ENCODE results near the gene TMEM184B.

The TMEM184B gene

GRCh38 chr22:38214302-38215056, 58.3 kb downstream of the TMEM184B start:
- no peak for ATAC-seq
- TF ChIP-seq PPARA (CRISPR knock-in tag; IDR thresholded peaks at IDR 0.05; ENCODE audit: borderline replicate concordance) (no peak), ZNF70 (CRISPR knock-in tag; IDR thresholded peaks at IDR 0.05) (no peak), CREB5 (CRISPR knock-in tag; IDR thresholded peaks at IDR 0.05; ENCODE audit: low read depth) (no peak)

- no peak for ATAC-seq
- no peak for TF ChIP-seq CSRNP3 (CRISPR knock-in tag; IDR thresholded peaks at IDR 0.05)
- no peak for TF ChIP-seq ZNF70 (CRISPR knock-in tag; IDR thresholded peaks at IDR 0.05)
- TF ChIP-seq ZFP3 (CRISPR knock-in tag; IDR thresholded peaks at IDR 0.05), result no peak
- no peak for TF ChIP-seq ZNF565 (CRISPR knock-in tag; conservative IDR thresholded peaks at IDR 0.05; ENCODE audit: low read depth)
- no peak for TF ChIP-seq ZFP30 (CRISPR knock-in tag; IDR thresholded peaks at IDR 0.05)
- TF ChIP-seq, protein P1, sequence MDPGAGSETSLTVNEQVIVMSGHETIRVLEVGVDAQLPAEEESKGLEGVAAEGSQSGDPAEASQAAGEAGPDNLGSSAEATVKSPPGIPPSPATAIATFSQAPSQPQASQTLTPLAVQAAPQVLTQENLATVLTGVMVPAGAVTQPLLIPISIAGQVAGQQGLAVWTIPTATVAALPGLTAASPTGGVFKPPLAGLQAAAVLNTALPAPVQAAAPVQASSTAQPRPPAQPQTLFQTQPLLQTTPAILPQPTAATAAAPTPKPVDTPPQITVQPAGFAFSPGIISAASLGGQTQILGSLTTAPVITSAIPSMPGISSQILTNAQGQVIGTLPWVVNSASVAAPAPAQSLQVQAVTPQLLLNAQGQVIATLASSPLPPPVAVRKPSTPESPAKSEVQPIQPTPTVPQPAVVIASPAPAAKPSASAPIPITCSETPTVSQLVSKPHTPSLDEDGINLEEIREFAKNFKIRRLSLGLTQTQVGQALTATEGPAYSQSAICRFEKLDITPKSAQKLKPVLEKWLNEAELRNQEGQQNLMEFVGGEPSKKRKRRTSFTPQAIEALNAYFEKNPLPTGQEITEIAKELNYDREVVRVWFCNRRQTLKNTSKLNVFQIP (CRISPR knock-in tag; IDR thresholded peaks at IDR 0.05; ENCODE audit: borderline replicate concordance, low read depth), result no peak
- TF ChIP-seq ISL1 (CRISPR knock-in tag; IDR thresholded peaks at IDR 0.05), result no peak
- TF ChIP-seq CREB5 (CRISPR knock-in tag; IDR thresholded peaks at IDR 0.05; ENCODE audit: low read depth), result no peak
- TF ChIP-seq OSR1 (CRISPR knock-in tag; IDR thresholded peaks at IDR 0.05), result no peak
- no peak for TF ChIP-seq GLIS3 (CRISPR knock-in tag; IDR thresholded peaks at IDR 0.05)
- TF ChIP-seq, protein P2, sequence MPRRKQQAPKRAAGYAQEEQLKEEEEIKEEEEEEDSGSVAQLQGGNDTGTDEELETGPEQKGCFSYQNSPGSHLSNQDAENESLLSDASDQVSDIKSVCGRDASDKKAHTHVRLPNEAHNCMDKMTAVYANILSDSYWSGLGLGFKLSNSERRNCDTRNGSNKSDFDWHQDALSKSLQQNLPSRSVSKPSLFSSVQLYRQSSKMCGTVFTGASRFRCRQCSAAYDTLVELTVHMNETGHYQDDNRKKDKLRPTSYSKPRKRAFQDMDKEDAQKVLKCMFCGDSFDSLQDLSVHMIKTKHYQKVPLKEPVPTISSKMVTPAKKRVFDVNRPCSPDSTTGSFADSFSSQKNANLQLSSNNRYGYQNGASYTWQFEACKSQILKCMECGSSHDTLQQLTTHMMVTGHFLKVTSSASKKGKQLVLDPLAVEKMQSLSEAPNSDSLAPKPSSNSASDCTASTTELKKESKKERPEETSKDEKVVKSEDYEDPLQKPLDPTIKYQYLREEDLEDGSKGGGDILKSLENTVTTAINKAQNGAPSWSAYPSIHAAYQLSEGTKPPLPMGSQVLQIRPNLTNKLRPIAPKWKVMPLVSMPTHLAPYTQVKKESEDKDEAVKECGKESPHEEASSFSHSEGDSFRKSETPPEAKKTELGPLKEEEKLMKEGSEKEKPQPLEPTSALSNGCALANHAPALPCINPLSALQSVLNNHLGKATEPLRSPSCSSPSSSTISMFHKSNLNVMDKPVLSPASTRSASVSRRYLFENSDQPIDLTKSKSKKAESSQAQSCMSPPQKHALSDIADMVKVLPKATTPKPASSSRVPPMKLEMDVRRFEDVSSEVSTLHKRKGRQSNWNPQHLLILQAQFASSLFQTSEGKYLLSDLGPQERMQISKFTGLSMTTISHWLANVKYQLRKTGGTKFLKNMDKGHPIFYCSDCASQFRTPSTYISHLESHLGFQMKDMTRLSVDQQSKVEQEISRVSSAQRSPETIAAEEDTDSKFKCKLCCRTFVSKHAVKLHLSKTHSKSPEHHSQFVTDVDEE (CRISPR knock-in tag; IDR thresholded peaks at IDR 0.05), result no peak
- no peak for TF ChIP-seq RARB (CRISPR knock-in tag; IDR thresholded peaks at IDR 0.05)
- no peak for TF ChIP-seq TOX (CRISPR knock-in tag; IDR thresholded peaks at IDR 0.05; ENCODE audit: borderline replicate concordance)
- no peak for TF ChIP-seq ZC3H10 (CRISPR knock-in tag; IDR thresholded peaks at IDR 0.05)
- TF ChIP-seq ESRRG (CRISPR knock-in tag; IDR thresholded peaks at IDR 0.05), result no peak
- no peak for TF ChIP-seq ARNTL (CRISPR knock-in tag; IDR thresholded peaks at IDR 0.05; ENCODE audit: borderline replicate concordance, low read depth)
Measured at GRCh38 chr22:38213990-38214301, 58.9 kb downstream of the TMEM184B start.

DNA sequence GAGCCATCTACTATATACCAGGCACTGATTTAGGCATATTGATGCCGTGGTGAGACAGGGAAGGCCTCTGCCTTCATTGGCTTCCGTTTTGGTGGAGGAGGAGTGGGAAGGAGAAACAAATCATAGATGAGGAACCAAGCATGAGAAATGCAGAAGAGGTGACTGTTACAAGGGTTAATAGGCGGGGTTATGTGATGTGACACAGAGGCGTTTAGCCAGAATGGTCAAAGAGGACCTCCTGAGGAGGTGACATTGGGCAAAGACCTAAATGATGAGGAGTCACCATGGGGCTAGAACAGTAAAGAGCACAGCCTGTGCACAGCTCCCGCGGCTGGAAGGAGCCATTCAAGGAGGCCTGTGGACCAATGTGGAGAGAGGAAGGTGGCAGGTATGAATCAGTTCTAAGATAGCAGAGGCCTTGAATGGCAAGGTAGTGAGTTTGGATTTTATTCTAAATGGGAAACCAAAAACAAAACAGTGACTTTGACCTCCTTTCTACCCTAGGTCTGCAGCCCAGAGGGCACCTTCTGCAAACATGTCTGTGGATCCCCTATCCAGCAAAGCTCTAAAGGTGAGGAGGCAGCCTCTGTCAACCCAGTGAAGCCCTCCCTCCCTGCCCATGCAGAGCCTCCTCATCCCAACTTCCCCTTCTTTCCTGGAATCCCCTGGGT, 59.4 kb downstream of the TMEM184B start:
- no peak for ATAC-seq
- TF ChIP-seq TCF4 (CRISPR knock-in tag; IDR thresholded peaks at IDR 0.05; ENCODE audit: borderline replicate concordance) (no peak), ZFP30 (CRISPR knock-in tag; IDR thresholded peaks at IDR 0.05) (no peak), ZFP3 (CRISPR knock-in tag; IDR thresholded peaks at IDR 0.05) (no peak), PATZ1 (CRISPR knock-in tag; IDR thresholded peaks at IDR 0.05; ENCODE audit: borderline replicate concordance) (no peak), RARB (CRISPR knock-in tag; IDR thresholded peaks at IDR 0.05) (no peak), CSDC2 (CRISPR knock-in tag; IDR thresholded peaks at IDR 0.05) (no peak), BACH2 (CRISPR knock-in tag; IDR thresholded peaks at IDR 0.05; ENCODE audit: borderline replicate concordance) (no peak), ESRRG (CRISPR knock-in tag; IDR thresholded peaks at IDR 0.05) (no peak), ZC3H10 (CRISPR knock-in tag; IDR thresholded peaks at IDR 0.05) (no peak), PPARA (CRISPR knock-in tag; IDR thresholded peaks at IDR 0.05; ENCODE audit: borderline replicate concordance) (no peak), CSRNP3 (CRISPR knock-in tag; IDR thresholded peaks at IDR 0.05) (no peak), TOX (CRISPR knock-in tag; IDR thresholded peaks at IDR 0.05; ENCODE audit: borderline replicate concordance) (no peak)
- TF ChIP-seq, protein P1 (CRISPR knock-in tag; IDR thresholded peaks at IDR 0.05; ENCODE audit: borderline replicate concordance, low read depth), result no peak
